Endodermal cell (in vitro differentiated cells): ENCODE measurements around the gene PLCG2. TPM values are rescaled to one million over a fixed set of nuclear protein-coding genes. Genes with fewer than 3 reads are reported as not detected.

Experiments used
- DNase-seq: peaks from one replicate; pipeline ENCODE4 v3.0.0-alpha.2; 2017
- H3K27ac ChIP-seq: 2 replicates; pipeline ENCODE4 v1.5.1; 2013; ENCODE audit warnings: mild to moderate bottlenecking, low read depth, low read length, moderate library complexity
- H3K27me3 ChIP-seq: 2 replicates; pipeline ENCODE4 v1.6.1; 2013; ENCODE audit warnings: mild to moderate bottlenecking, low read length, moderate library complexity; ENCODE audit not compliant: insufficient read depth, control insufficient read depth, poor library complexity, severe bottlenecking
- H3K36me3 ChIP-seq: 2 replicates; pipeline ENCODE4 v1.7.0; 2013; ENCODE audit warnings: mild to moderate bottlenecking, low read length, moderate library complexity; ENCODE audit not compliant: control insufficient read depth, insufficient read depth
- H3K4me1 ChIP-seq: one replicate; pipeline ENCODE4 v1.7.0; 2013; ENCODE audit warnings: low read length; ENCODE audit not compliant: control insufficient read depth, insufficient read depth
- H3K4me3 ChIP-seq: 2 replicates; pipeline ENCODE4 v1.5.1; 2013; ENCODE audit warnings: mild to moderate bottlenecking, low read length, moderate library complexity
- H3K9ac ChIP-seq: 2 replicates; pipeline ENCODE4 v1.6.1; 2013; ENCODE audit warnings: mild to moderate bottlenecking, low read length, moderate library complexity; ENCODE audit not compliant: poor library complexity, severe bottlenecking; ENCODE audit errors: extremely low read depth
- H3K9me3 ChIP-seq: 2 replicates; pipeline ENCODE4 v1.6.1; 2013; ENCODE audit warnings: mild to moderate bottlenecking, low read length, moderate library complexity; ENCODE audit not compliant: control insufficient read depth
- H3K27ac Mint-ChIP-seq: 2 replicates; pipeline ENCODE4 v1.8.0; 2020; ENCODE audit warnings: mixed read lengths
- H3K27me3 Mint-ChIP-seq: 2 replicates; pipeline ENCODE4 v1.8.0; 2021; ENCODE audit warnings: mild to moderate bottlenecking, mixed read lengths; ENCODE audit not compliant: insufficient read depth
- H3K36me3 Mint-ChIP-seq: 2 replicates; pipeline ENCODE4 v1.8.0; 2020; ENCODE audit warnings: low read depth, mixed read lengths
- H3K4me1 Mint-ChIP-seq: 2 replicates; pipeline ENCODE4 v1.8.0; 2020; ENCODE audit warnings: mixed read lengths
- H3K4me3 Mint-ChIP-seq: 2 replicates; pipeline ENCODE4 v1.8.0; 2020; ENCODE audit warnings: mild to moderate bottlenecking, moderate library complexity, mixed read lengths
- H3K9me3 Mint-ChIP-seq: 2 replicates; pipeline ENCODE4 v1.8.0; 2020; ENCODE audit warnings: mild to moderate bottlenecking, mixed read lengths
- CTCF ChIP-seq: fragments of 200-600 bp; sonication (generic); conservative IDR thresholded peaks from 2 replicates; pipeline ENCODE4 v1.5.0; 2021; ENCODE audit warnings: antibody characterized with exemption, mild to moderate bottlenecking
- WGBS, 2 experiments: methylation state at CpG; one replicate each; pipeline versions ENCODE4 v1.1.5 to v1.1.7; 2013; ENCODE audit warnings: missing lambda C conversion rate in 2 of 2, mixed read lengths in 1 of 2; ENCODE audit not compliant: insufficient coverage in 1 of 2, insufficient read length in 1 of 2; 5-methylcytosine and 5-hydroxymethylcytosine counted together
- total RNA-seq, 2 donors: library from RNA; stranded (reverse); fragmentation: NEBNext Ultra II Directional in 1 of 2; extraction: Animal tissue kit (Norgen Biotek cat#: 25700) in 1 of 2; gene quantifications; 2 replicates in 1 of 2; 3 replicates in 1 of 2; pipeline ENCODE4 v1.2.1, GENCODE V29; 2021

Gene PLCG2
- total RNA-seq, 2 donors from 2014 or later, result 34.7 to 48.4 TPM

GRCh38 chr16:81796583-81797346 lies 17.7 kb downstream of the PLCG2 start:
- no peak overlapping the region for H3K4me3 ChIP-seq
- TF ChIP-seq CTCF, result no peak
- Mint-ChIP-seq H3K4me1 (peaks cover 13% of the 10 kb centered on the region), H3K9me3 (peaks cover 3% of the 10 kb centered on the region), H3K4me3 (no peak overlapping the region), H3K27me3 (no peaks in the 10 kb centered on the region), H3K27ac (no peak overlapping the region), H3K36me3 (peaks cover 2% of the 10 kb centered on the region)
- peaks cover 3% of the 10 kb centered on the region for H3K36me3 ChIP-seq
- 91 to 96% methylated on average over 6 to 10 of the region's 10 CpGs for WGBS, 2 experiments
- no peak overlapping the region for H3K9ac ChIP-seq
- H3K9me3 ChIP-seq, result no peaks in the 10 kb centered on the region
- DNase-seq, result no peak
- no peaks in the 10 kb centered on the region for H3K27me3 ChIP-seq
- H3K4me1 ChIP-seq, result peaks cover 6% of the 10 kb centered on the region
- H3K27ac ChIP-seq, result no peak overlapping the region

GRCh38 chr16:81797443-81797842 lies 18.4 kb downstream of the PLCG2 start:
- Mint-ChIP-seq H3K36me3 (peaks cover 4% of the 10 kb centered on the region), H3K4me1 (peaks cover 10% of the 10 kb centered on the region), H3K27me3 (no peaks in the 10 kb centered on the region), H3K9me3 (peaks cover 3% of the 10 kb centered on the region), H3K27ac (no peak overlapping the region), H3K4me3 (no peak overlapping the region)
- Histone ChIP-seq H3K27me3 (no peaks in the 10 kb centered on the region), H3K9ac (no peak overlapping the region), H3K4me1 (peaks cover 4% of the 10 kb centered on the region), H3K9me3 (no peaks in the 10 kb centered on the region), H3K27ac (no peak overlapping the region), H3K36me3 (no peaks in the 10 kb centered on the region), H3K4me3 (no peak overlapping the region)
- no peak for DNase-seq
- 95 to 98% methylated on average over 4 to 6 of the region's 6 CpGs for WGBS, 2 experiments
- no peak for TF ChIP-seq CTCF

GRCh38 chr16:81798311-81799137 lies 19.4 kb downstream of the PLCG2 start:
- H3K4me3 Mint-ChIP-seq, result no peak overlapping the region
- Histone ChIP-seq H3K27me3 (no peaks in the 10 kb centered on the region), H3K9me3 (no peaks in the 10 kb centered on the region), H3K9ac (no peak overlapping the region), H3K27ac (no peak overlapping the region), H3K4me1 (no peaks in the 10 kb centered on the region), H3K36me3 (no peaks in the 10 kb centered on the region), H3K4me3 (no peak overlapping the region)
- peak; percentile 52 for TF ChIP-seq CTCF
- H3K27me3 Mint-ChIP-seq, result no peaks in the 10 kb centered on the region
- peaks cover 7% of the 10 kb centered on the region for H3K36me3 Mint-ChIP-seq
- DNase-seq, result no peak
- peaks cover 3% of the 10 kb centered on the region for H3K9me3 Mint-ChIP-seq
- whole genome bisulfite sequencing, 2 experiments, result 86 to 93% methylated on average over 7 to 14 of the region's 14 CpGs
- H3K27ac Mint-ChIP-seq, result peak overlapping the region; percentile 4
- peaks cover 7% of the 10 kb centered on the region for H3K4me1 Mint-ChIP-seq
